HG03175 (cell line): Measurements from ENCODE around the gene RAB40C.

Experiments
- ATAC-seq: cut with Tn5 transposase; IDR thresholded peaks from one replicate; pipeline ENCODE4 v1.9.1; 2021; ENCODE audit warnings: mild to moderate bottlenecking, moderate library complexity; ENCODE audit not compliant: unreplicated experiment

The RAB40C gene, protein sequence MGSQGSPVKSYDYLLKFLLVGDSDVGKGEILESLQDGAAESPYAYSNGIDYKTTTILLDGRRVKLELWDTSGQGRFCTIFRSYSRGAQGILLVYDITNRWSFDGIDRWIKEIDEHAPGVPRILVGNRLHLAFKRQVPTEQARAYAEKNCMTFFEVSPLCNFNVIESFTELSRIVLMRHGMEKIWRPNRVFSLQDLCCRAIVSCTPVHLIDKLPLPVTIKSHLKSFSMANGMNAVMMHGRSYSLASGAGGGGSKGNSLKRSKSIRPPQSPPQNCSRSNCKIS

DNA sequence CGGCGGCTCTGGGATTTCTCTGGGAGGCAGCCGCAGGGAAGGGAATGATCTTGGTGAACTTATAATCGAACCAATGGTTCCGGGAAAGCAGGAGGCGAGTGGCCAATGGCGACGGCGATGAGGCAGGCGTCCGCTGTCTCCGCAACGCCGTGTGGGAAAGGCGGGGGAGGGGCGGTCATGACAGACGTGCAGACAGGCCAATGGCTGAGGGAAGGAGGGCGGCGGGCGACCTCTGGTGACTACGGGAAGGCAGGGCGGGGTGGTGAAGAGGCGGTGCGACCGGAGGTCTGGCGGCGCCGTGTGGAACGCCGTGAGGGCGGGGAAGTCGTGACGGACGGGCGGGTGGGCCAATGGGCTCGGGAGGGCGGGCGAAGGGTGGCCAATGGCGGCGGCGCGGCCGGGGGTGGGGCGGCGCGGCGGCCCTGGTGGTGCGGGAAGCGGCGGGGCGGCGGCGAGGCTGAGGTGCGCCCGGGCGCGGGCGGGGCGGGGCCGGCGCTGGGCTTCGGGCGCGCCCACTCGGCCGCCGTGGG, at the start of gene RAB40C:
TSS of gene RAB40C (plus strand) at position 409 of the 530 bp plus-strand sequence. CDS start 226 bp downstream, outside the sequence.
- peak; percentile 77 for ATAC-seq

DNA sequence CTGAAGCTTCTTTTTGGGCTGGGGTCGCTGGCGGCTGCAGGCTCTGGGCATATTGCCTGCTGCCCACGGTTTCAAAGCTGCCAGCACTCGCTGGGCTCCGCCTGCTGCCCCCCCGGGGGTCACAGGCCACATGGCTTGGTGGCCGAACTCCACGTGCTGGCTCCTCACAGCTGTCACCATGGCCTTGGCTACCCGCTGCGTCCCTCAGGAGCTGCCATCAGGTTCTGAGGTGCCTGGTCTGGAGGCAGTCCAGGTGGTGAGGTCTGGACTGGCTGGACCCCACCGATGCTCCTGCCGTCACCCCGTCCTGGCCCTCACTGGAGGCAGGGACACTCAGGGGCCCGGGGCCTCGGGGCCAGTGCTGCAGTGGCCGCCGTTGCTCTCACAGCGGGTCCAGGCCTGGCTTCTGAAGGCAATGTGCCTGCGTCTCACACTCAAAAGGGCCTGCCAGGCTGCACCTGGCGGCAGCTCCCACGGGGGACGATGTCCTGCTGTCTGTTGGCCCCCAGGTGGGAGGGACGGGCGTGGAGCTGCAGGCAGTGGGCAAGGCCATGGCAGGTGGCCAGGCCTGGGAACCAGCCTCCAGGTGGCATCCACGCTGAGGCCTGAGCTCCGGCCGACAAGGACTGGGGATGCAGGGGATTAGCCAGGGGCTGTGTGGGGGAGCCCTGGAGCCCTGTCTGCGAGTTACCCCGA, 49.1 kb upstream of the RAB40C start:
- ATAC-seq: no peak

DNA sequence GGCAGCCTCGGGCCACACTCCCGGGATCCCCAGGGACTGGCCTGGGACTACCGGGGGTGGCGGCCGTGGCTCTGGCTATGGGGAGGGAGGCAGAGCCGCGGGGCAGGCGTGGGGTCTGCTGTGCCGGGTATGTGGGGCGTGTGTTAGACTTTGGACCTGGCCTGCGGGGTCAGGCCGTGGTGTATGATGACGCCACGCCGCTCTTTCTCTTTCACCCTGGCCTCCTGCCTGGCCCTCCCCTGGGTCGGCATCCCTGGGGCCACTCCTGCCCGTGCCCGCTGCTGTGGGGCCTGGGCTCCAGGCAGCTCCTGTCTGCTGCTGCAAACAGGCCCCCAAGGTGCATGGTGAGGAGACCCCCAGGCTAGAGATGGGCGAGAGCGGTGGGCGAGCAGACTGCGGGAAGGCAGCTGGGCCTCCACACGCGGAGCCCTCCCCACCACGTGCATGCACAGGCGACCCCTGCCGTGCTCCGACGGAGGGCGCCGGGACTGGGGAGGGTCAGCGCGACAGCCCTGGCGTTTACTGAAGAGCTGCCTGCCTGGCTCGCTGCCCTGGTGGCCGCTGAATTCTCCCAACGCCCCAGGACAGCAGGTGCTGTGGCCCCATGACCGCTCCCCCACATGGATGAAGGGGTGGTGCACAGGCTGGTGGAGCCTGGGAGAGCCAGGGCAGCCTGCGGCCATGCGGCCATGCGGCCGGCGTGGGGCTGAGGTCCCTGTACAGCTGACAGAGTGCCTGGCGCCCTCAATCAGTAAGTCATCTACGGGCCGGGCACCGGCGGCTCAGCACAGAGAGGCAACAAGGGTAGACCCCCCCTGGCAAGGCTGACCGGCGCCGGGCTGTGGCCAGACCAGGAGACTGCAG, 46.3 kb upstream of the RAB40C start:
- no peak for ATAC-seq

DNA sequence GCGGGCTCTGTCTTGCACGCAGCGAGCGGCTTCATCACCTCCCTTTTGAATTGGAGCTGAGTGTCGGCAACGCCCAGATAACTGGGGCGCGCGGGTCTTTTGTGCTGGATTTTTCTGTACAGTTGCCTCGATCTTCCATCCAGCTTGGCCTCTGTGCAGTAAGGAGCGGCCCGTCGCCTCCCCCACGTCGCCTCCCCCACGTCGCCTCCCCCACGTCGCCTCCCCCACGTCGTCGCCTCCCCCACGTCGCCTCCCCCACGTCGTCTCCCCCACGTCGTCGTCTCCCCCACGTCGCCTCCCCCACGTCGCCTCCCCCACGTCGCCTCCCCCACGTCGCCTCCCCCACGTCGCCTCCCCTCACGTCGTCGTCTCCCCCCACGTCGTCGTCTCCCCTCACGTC, 45.3 kb upstream of the RAB40C start:
- no peak for ATAC-seq

DNA sequence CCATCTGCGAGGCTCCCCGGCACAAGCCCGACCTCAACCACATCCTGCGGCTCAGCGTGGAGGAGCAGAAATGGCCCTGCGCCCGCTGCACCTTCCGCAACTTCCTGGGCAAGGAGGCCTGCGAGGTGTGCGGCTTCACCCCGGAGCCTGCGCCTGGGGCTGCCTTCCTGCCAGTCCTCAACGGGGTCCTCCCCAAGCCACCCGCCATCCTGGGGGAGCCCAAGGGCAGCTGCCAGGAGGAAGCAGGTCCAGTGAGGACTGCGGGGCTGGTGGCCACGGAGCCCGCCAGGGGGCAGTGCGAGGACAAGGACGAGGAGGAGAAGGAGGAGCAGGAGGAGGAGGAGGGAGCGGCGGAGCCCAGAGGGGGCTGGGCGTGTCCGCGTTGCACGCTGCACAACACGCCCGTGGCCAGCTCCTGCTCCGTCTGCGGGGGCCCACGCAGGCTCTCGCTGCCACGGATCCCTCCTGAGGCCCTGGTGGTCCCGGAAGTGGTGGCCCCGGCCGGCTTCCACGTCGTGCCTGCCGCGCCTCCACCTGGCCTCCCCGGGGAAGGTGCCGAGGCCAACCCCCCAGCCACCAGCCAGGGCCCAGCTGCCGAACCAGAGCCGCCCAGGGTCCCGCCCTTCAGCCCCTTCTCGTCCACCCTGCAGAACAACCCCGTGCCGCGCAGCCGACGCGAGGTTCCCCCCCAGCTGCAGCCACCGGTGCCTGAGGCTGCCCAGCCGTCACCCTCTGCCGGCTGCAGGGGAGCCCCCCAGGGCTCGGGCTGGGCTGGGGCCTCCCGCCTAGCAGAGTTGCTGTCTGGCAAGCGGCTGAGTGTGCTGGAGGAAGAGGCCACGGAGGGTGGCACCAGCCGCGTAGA, 42.7 kb upstream of the RAB40C start:
- no peak for ATAC-seq

DNA sequence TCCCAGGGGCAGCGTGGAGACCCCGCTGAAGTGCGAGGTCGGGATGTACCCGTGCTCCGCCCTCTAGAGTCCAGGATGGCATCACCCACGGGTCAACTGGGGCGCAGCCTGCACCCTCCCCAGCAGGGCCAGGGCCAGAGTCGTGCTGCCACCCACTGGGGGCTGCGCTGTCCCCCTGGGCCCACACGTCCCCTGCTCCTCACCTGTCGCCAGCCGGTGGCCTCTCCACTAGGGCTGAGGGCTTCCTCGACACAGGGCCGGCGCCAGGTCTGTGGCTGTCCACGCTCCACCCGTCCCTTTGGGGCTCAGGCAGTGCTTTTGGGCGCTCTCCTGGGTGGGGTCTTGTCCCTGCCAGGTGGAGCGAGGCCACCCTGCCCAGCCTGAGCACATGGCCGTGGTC, 41.3 kb upstream of the RAB40C start:
- ATAC-seq: no peak

DNA sequence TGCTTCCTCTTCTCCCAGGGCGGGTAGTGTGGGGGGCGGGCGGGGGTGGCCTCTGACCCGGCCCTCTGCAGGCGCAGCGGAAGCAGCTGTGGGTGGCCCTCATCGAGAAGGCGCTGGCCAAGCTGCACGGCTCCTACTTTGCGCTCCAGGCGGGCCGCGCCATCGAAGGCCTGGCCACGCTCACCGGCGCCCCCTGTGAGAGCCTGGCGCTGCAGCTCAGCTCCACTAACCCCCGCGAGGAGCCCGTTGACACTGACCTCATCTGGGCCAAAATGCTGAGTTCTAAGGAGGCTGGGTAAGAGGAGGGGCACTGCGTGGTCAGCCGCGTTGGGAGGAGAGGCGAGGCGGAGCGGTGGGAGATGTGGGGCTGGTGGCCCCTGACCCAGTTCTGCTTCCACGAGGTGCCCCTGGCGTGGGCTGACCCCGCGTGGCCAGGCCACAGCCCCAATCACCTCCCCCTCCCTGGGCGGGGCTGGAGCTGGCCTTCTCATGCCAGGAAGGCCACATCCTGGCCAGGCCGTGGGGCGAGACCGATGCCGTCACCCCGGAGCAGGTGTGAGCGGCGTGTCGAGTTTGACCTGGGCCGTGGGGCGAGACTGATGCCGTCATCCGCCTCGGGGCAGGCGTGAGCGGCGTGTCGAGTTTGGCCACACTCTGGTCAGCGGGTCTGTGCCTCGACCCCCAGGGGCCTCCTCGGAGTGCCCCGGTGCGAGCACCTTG, 40.2 kb upstream of the RAB40C start:
- ATAC-seq: no peak

DNA sequence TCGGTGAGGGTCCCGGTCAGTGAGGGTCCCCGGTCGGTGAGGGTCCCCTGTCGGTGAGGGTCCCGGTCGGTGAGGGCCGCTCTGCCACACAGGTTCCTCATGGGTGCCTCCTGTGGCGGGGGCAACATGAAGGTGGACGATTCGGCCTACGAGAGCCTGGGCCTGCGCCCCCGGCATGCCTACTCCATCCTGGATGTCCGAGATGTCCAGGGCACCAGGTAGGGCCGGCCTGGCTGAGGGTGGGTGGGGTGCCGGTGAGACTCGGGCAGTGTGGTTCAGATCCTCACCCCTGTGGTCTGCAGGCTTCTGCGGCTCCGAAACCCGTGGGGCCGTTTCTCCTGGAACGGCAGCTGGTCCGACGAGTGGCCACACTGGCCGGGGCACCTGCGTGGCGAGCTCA, 38.7 kb upstream of the RAB40C start:
- ATAC-seq: no peak

DNA sequence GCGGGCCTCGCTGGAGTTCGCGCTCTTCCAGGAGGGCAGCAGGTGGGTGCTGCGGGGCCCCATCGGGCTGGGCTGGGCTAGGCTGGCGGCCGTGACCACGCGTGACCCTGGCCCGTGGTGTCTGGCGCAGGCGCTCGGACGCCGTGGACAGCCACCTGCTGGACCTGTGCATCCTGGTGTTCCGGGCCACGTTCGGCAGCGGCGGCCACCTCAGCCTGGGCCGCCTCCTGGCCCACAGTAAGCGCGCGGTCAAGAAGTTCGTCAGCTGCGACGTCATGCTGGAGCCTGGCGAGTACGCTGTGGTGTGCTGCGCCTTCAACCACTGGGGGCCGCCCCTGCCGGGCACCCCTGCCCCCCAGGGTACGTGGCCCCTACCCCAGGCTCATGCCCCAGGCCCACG, 37.7 kb upstream of the RAB40C start:
- ATAC-seq: no peak

DNA sequence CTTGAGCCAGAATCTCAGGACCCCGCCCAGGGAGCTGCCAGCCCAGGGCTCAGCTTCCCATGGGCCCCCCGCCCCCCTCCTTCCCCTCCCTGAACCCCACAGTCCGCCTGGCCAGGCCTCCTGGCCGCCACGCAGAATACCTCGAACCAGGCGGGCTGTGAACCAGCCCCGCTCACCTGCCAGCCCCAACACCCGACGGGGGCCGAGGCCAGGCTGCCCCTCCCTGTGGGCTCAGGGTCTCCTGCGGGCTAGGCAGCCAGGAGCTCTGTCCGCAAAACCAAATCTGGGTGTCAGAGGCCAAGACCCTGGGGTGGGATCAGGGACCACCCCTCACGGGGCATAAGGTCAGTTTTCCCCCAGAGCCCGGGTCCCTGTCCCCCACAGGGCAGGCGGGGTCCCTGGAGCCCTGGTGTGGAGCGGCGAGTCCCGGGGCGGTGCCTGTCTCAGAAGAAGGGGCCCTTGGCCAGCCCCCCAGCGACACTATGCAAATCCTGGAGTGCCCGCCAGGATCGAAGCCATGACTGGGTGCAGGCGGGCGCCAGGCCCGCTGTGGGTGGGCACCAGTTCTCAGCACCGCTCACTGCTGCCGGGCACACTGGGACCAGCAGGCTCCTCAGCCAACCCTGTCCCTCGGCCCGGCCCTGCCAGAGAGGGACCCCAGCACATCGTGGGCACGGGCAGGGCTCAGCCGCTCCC, 36.1 kb upstream of the RAB40C start:
- ATAC-seq: no peak

DNA sequence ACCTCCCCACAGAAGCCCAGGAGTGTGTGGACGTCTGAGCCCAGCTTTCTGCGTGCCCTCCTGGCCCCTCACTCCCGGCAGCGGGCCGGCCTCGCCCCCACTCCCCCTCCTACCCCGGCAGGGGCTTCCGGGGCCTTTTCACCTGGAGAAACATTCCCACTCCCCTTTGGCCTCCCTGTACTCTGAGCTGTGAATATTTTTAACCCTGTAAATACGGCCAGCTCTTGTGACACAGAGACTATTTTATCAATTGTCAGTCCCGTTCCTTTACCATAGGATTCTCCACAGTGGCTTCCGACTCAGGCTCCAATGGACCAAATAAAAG, 35.6 kb upstream of the RAB40C start:
- no peak for ATAC-seq

DNA sequence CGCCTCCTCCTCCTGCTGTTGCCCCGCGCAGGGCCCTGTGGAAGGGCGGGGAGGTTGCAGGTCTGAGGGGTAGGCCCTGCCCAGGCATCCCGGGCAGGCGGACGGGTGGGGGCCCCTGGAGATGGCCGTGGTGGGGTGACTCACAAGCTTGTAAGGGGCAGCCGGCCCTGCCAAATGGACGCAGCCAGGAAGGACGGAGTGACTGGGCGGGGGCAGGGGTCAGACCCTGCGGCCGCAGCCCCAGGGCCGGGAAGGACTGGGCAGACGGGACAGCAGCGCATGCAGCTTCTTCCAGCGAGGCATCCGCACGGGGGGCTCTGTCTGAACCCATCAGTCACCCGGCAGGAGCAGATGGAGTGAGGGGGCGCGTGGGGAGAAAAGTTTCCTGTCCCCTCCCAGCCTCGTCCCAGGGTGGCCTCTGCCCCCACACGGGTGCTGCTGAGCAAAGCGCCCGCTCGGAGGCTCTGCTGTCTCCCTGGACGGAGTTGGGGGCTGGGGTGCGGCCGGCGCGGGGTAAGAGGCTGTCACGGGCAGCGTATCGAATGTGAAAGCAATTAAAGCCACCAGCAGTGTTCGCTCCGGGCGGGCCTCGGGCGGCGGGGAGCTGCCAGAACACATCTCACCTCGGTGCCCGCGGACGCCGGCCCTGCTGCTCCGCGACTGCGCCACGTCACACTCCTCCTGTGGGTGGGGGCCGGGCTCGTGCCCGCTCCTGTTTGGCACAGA, 35.1 kb upstream of the RAB40C start:
- no peak for ATAC-seq

DNA sequence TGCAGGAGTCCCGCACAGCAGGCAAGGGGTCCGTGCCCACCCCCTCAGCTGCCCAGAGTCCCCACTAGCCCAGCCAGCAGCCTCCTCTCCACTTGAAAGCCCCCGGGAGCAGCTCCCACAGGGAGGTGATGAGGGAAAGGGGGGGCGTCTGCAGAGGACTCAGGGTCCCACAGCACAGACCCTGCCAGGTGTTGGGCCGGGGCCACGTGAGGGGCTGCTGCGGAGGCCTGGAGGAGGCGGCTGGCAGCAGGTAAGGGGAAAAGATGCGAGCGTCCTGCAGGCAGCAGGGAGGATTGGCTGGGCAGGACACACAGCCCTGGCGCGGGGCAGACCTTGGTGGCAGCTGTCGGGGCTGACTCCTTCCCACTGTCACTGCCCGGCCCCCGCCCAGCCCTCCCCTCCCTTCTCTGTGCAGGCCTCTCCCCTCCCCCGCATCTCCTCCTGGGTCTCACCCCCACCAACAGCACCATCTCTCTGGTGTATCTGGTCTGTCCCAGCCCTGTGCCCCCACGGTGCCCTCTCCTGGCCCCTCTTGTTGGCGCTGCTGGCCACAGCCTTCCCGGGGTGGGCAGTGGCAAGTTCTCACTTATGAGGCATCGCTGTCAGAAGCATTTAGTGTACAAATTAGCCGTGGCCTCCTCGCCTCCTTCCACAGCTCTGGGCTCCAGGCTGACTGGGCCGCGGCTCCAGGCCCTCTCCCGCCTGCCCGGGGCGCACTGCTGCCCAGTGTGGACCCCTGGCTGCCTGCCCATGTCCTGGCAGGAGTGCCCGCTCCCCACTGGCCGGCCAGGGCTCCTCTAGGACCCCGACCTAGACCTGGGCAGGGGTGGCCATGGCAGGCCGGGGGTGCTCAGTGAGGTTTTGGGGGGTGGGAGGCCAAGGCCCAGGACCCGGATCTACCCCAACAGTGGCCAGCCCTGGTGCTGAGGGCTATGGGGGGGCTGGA, 34.1 kb upstream of the RAB40C start:
- ATAC-seq: no peak

DNA sequence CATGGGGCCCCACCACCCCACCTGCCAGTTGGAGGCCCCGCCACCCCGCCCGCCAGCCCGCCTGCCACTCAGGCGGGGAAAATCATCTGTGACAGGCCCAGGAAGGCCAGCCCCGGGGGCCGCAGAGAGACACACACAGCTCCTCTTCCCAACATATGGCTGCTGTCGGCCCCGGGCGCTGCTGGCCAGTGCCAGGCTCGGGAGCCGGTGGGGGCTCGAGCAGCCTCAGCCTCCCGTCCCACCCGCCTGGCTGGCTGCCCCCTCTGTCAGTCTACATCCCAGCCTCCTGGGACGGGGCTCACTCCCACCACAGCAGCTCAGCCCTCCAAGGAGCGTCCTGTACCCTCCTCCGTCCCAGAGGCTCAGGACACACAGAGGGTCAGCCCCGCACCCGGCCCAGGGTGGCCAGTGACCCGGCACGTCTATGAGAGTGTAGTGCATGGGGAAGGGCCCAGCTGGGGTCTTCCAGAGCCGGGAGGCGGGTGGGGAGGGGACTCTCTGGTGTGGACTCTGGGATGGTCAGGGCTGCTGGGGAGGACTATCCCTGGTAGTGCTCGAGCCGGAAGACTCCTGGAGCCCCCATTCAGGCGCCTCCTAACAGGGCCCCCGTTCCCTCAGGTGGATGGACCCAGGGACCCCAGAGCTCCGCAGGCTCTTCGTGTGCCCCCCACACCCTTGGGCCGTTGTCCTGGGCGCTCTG, 33.2 kb upstream of the RAB40C start:
- no peak for ATAC-seq

DNA sequence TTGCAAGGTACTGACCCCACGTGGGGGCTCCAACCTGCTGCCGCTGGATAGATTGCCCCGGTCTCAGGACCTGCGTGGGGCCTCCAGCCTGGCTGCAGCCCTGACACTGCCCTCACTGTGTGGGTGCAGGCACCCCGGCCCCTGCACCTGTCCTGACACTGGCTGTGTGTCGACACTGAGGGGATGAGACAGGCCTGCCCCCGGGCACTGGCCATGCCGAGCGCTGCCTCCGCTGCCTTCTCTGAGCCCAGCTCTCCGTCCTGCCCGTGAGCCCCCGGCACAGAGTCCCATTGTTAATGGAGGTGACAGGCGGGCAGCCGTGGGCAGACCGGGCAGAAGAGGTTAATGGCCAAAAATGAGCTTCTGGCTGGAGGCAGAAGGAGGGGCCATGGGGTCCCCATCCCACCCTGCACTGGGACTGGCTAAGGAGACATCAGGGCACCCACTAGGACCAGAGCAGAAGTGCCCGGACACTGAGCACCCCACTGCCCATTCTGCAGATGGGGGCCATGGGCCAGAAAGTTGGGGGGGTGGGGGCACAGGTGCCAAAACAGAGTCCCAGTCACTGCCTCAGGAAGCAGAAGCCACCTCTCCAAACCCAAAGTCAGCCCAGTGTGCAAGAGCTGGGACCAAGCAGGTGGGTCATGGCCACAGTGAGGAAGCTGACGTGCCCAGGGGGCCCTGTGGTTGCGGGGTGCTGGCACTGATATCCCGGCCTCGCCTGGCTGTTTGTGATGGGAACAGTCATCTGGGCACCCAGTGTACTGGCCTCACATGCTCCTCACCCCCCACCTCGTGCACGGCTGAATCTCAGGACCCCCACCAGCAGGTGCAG, 32.2 kb upstream of the RAB40C start:
- ATAC-seq: no peak
